Breast epithelium (tissue), 4 donors: ENCODE measurements around the gene TKTL1. TPM values are rescaled to one million over a fixed set of nuclear protein-coding genes. Genes with fewer than 3 reads are reported as not detected.

Experiments
- DNase-seq, 2 donors: peaks; one replicate each; pipeline ENCODE4 v3.0.0-alpha.2; 2019; ENCODE audit warnings: low spot score in 2 of 2
- H3K27ac ChIP-seq, 2 donors: fragments of 200-600 bp; sonication (generic) in 1 of 2; one replicate each; pipeline ENCODE4 v1.5.1; 2016 to 2019; ENCODE audit warnings: mild to moderate bottlenecking in 1 of 2
- H3K27me3 ChIP-seq, 2 donors: fragments of 200-600 bp; sonication (generic) in 1 of 2; one replicate each; pipeline versions ENCODE4 v1.5.1 to v1.6.0; 2017 to 2019; ENCODE audit warnings: control low read depth in 1 of 2, mild to moderate bottlenecking in 1 of 2
- H3K36me3 ChIP-seq: fragments of 200-600 bp; one replicate; pipeline ENCODE4 v1.5.1; 2019
- H3K4me1 ChIP-seq, 2 donors: fragments of 200-600 bp; sonication (generic); one replicate each; pipeline ENCODE4 v1.5.1; 2016 to 2019; ENCODE audit warnings: control low read depth in 1 of 2
- H3K4me3 ChIP-seq, 3 donors: fragments of 200-600 bp; sonication (generic); 1 replicate in 2 of 3; 2 replicates in 1 of 3; pipeline ENCODE4 v1.5.1; 2016 to 2019; ENCODE audit warnings: mild to moderate bottlenecking in 3 of 3, moderate library complexity in 2 of 3
- H3K9me3 ChIP-seq, 2 donors: fragments of 200-600 bp; sonication (generic) in 1 of 2; one replicate each; pipeline ENCODE4 v1.5.1; 2016 to 2019; ENCODE audit warnings: control low read depth in 1 of 2
- POLR2A ChIP-seq: fragments of 450-650 bp; IDR thresholded peaks from one replicate; pipeline ENCODE4 v1.6.1; 2016; ENCODE audit warnings: antibody characterized with exemption, mild to moderate bottlenecking, moderate library complexity
- POLR2AphosphoS5 ChIP-seq, 3 donors: sonication (generic); formaldehyde crosslinking; IDR thresholded peaks; one replicate each; pipeline ENCODE4 v1.6.1; 2017; ENCODE audit warnings: antibody characterized with exemption in 3 of 3
- intact Hi-C: fragments of 100-400 bp; cut with DNase I; formaldehyde crosslinking; loops from one replicate; pipeline ENCODE4 v1.15.1; 2023; ENCODE audit warnings: low total_unique reads
- total RNA-seq, 3 donors: library from RNA; depleted of rRNA; stranded (reverse); fragments of >200 nt; gene quantifications; one replicate each; pipeline ENCODE4 v1.1.0, GENCODE V29; 2016
- TF ChIP-seq, protein P1 (sequence below), 3 donors: fragments of 450-650 bp; IDR thresholded peaks; one replicate each; pipeline ENCODE4 v1.5.1; 2016 to 2017; ENCODE audit warnings: antibody characterized with exemption in 3 of 3, mild to moderate bottlenecking in 3 of 3, moderate library complexity in 3 of 3

Gene TKTL1
- total RNA-seq, 3 donors from 2014 or later, result 0.16 TPM; not detected in 2

DNA sequence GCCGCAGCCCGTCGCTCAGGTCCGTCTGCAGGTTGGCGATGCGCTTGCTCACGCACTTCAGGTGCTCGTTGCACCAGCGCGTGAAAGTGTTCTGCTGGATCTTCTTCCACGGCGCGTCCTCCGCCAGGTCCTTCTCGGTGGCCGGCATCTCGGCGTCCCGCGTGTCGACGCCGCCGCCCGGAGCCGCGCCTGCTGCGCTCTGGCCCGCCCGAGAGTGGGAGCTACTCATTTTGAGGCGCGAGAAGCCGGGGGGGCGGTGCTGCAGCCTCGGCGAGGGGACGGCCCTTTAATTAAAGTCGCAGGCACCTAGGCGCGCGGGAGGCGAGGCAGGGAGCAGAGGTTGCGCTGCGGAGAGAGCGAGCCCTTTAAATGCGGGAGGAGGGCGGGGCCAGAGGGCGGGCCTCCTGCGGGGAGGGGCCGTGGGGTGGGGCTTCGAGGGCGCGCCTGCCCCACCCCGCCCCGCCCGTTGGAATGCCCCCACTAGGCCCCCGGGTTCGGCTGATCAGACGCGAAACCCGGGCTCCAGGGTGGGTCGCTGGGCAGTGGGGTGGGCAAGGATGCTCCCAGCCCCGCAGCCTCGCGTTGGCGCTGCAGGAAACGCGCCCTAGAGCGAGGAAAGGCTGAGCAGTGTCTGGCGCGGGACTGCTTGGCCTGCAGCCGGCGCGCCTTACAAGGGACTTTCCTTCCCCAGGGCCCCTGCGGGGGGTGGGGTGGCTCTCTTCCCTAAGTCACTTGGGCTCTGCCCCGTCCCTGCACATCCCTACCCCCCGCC is 75.6 kb downstream of the TKTL1 start:
- DNase-seq, result peak; percentile 87 to 93
- no peaks in the 10 kb centered on the region for H3K4me1 ChIP-seq

DNA sequence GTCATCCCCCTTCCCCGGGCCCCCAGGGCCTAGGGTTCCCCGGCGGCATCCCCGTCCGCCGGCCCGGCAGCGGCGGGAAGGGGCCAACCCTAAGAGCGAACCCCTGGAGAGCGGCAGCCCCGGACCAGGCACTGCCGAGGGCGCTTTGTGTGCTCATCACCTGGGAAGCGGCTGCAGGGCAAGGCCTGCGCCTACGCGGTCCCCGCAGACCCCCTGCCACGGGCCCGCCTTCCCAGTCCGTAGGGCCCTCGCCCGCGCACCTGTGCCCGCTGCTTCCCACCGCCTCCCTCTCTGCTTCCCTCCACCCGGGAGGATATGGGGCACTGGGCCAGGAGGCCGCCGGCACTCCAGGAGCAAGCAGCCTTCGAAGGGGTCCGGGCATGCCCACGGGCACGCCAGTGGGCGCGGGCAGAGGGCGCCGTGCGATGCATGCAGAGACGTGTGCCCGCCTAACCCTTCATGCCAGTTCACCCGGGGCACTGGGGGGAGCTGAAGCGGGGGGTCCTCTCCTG is 76.2 kb downstream of the TKTL1 start:
- Histone ChIP-seq H3K9me3 (no peaks in the 10 kb centered on the region), H3K4me3 (peak overlapping the region; percentile 68 to 79 (median 68)), H3K27ac (peak overlapping the region; percentile 81 to 91), H3K4me1 (no peaks in the 10 kb centered on the region), H3K36me3 (no peaks in the 10 kb centered on the region), H3K27me3 (peaks cover 0 to 22% of the 10 kb centered on the region in 2 donors)
- intact Hi-C loops, result no loop called here
- no peak for TF ChIP-seq POLR2AphosphoS5 (IDR thresholded peaks at IDR 0.05)
- TF ChIP-seq, protein P1, sequence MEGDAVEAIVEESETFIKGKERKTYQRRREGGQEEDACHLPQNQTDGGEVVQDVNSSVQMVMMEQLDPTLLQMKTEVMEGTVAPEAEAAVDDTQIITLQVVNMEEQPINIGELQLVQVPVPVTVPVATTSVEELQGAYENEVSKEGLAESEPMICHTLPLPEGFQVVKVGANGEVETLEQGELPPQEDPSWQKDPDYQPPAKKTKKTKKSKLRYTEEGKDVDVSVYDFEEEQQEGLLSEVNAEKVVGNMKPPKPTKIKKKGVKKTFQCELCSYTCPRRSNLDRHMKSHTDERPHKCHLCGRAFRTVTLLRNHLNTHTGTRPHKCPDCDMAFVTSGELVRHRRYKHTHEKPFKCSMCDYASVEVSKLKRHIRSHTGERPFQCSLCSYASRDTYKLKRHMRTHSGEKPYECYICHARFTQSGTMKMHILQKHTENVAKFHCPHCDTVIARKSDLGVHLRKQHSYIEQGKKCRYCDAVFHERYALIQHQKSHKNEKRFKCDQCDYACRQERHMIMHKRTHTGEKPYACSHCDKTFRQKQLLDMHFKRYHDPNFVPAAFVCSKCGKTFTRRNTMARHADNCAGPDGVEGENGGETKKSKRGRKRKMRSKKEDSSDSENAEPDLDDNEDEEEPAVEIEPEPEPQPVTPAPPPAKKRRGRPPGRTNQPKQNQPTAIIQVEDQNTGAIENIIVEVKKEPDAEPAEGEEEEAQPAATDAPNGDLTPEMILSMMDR (IDR thresholded peaks at IDR 0.05), result no peak
- no peak for TF ChIP-seq POLR2A
- no peak for DNase-seq

More for the DNA sequence above, 75.6 kb downstream of the TKTL1 start:
- Histone ChIP-seq H3K9me3 (no peaks in the 10 kb centered on the region), H3K4me3 (peak overlapping the region; percentile 68 to 79 (median 68)), H3K36me3 (no peaks in the 10 kb centered on the region), H3K27ac (peak overlapping the region; percentile 91 to 97), H3K27me3 (peaks cover 0 to 21% of the 10 kb centered on the region in 2 donors)
- TF ChIP-seq POLR2AphosphoS5 (IDR thresholded peaks at IDR 0.05), result peak; percentile 90 to 95 (median 94)
- TF ChIP-seq, protein P1 (IDR thresholded peaks at IDR 0.05), result no peak
- TF ChIP-seq POLR2A, result peak; percentile 81
- intact Hi-C loops, result no loop called here

DNA sequence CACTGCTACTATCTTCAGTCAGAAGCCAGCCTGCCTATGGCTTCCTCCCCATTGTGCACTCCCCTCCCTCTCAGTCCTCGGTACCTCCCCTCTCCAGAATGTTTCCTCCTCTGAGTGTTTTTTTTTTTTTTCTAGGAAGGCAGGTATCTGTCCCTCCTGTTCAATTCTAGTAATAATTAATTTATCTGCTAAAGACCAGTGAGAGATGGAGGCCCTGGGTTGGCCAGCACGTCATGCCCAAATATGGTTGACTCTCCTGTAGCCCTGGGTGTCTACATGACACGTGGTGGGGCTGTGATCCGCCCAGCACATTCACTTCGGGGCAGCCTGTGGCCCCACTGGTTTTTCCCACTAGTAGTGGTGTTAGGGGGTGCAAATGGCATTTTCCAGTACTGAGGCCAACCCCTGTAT is 77.0 kb downstream of the TKTL1 start:
- Histone ChIP-seq H3K27me3 (peaks cover 0 to 22% of the 10 kb centered on the region in 2 donors), H3K9me3 (no peaks in the 10 kb centered on the region), H3K4me3 (peak overlapping the region; percentile 68 to 79 (median 68)), H3K4me1 (no peaks in the 10 kb centered on the region), H3K36me3 (no peaks in the 10 kb centered on the region), H3K27ac (peak overlapping the region; percentile 91 to 92)
- intact Hi-C loops, result no loop called here
- DNase-seq, result peak in 1 of 2 donors; percentile 65
- TF ChIP-seq, protein P1 (IDR thresholded peaks at IDR 0.05), result no peak
- TF ChIP-seq POLR2AphosphoS5 (IDR thresholded peaks at IDR 0.05), result no peak
- TF ChIP-seq POLR2A, result no peak

DNA sequence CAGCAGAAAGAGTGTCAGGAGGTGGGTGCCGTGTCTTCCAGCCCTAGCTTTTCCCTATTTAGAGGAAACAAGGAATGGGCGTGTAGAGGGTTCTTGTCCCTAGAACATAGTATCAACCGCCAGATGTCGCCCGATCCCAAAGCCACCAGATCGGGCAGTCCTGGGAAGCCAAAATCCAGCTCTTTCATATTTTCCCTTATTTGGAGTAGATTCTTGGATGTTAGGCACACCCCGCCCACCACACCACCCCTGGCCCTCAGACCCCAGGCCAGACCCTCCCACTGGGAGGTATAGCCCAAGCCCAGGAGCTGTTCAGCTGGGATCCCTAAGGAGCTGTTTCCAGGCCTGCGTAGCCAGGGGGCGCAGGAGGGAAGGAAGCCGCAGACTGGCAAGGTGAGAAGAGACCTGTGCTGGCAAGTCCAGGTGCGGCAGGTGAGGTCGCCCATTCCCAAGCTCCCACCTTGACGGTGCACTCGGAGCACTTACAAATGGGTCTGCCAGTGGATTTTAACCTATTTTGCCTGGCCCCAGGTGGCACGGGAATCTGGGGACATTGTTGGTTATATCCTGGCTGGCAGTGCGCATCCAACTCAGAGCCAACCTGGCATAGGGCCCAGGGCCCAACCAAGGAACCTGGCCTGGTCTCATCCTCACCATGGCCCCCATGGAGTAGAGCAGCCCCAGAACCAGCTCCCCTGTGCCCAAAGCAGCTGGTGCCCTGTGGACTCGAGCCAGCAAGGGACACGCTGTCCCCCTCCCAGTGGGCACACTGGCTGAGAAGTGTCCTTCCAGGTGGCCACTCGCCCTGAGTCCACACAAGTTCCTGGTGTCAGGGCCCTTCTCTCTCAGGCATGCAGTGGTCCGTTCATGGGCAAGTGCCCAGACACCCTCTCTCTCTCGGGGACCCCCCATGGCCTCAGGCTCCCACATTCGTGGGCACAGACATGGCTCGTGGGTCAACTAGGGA is 78.0 kb downstream of the TKTL1 start:
- Histone ChIP-seq H3K27me3 (peaks cover 0 to 22% of the 10 kb centered on the region in 2 donors), H3K4me3 (peak overlapping the region; percentile 38 to 79 (median 68)), H3K4me1 (no peaks in the 10 kb centered on the region), H3K9me3 (no peaks in the 10 kb centered on the region), H3K27ac (peak overlapping the region; percentile 91 to 92), H3K36me3 (no peaks in the 10 kb centered on the region)
- TF ChIP-seq POLR2A, result no peak
- TF ChIP-seq POLR2AphosphoS5 (IDR thresholded peaks at IDR 0.05), result peak in 1 of 3 donors; percentile 42
- TF ChIP-seq, protein P1 (IDR thresholded peaks at IDR 0.05), result peak; percentile 27 to 66 (median 47)
- DNase-seq, result peak; percentile 74 to 89
- intact Hi-C loops, result no loop called here
